ENCODE results near the gene SEC24C. TPM values are rescaled to one million over a fixed set of nuclear protein-coding genes. Genes with fewer than 3 reads are reported as not detected.
"Not testable (repeated sequence)": the region's sequence is repeated elsewhere in the genome, so short reads cannot be mapped to it uniquely, and the experiment has no call there.

The SEC24C gene
- total and polyA plus RNA-seq, 7 donors, result 28.8 to 60.5 (median 52.3) TPM

DNA sequence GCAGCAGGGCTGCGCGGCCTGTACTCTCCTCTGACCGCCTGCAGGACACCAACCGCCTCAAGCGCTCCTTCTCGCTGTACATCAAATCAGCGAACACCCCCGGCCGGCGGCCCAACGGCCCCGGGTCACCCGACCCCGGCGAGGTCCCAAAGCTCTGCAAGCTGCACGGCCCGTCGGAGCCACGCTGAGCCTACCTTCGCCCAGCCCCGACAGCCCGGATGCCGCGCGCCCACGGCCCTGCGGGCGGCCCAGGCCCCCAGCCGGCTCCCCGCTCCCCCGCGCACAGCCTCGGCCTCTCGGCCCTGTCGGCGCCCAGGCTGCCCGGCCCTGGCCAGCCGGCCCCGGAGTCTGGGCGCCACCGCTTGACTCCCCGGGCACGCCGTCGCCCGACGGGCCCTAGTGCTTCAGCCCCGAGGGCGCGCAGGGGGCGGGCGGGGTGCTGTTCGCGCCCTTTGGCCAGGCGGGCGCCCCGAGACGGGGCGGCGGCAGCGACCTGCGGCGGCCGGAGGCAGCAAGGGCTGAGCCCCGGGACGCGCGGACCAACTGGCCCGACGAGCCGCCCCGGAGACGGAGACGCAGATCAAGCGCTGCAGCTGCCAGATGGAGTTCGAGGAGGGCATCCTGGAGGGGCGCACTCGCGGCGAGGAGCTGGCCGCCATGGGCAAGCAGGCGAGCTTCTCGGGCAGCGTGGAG, 11.1 kb upstream of the SEC24C start:
- 75 to 77% (median 75%) methylated on average over 72 to 84 of the region's 84 CpGs for WGBS, 3 donors
- Histone ChIP-seq H3K4me1 (peaks cover 37% of the 10 kb centered on the region), H3K36me3 (ENCODE audit: insufficient read depth in 1 of 2, low read depth in 1 of 2) (peaks cover 9 to 43% of the 10 kb centered on the region in 2 donors), H3K9me3 (no peaks in the 10 kb centered on the region), H3K27ac (peak overlapping the region; percentile 16), H3K27me3 (ENCODE audit: insufficient read depth in 3 of 3, low read length in 2 of 3) (no peaks in the 10 kb centered on the region), H3K4me3 (no peak overlapping the region)
- intact Hi-C loops (cut with DNase I), result loop anchor here in 1 of 2 donors (5.0 kb wide), 1 partner anchor 81 kb away; no protein-coding TSS in a partner anchor
- ATAC-seq, result no peak
- TF ChIP-seq, protein P1, sequence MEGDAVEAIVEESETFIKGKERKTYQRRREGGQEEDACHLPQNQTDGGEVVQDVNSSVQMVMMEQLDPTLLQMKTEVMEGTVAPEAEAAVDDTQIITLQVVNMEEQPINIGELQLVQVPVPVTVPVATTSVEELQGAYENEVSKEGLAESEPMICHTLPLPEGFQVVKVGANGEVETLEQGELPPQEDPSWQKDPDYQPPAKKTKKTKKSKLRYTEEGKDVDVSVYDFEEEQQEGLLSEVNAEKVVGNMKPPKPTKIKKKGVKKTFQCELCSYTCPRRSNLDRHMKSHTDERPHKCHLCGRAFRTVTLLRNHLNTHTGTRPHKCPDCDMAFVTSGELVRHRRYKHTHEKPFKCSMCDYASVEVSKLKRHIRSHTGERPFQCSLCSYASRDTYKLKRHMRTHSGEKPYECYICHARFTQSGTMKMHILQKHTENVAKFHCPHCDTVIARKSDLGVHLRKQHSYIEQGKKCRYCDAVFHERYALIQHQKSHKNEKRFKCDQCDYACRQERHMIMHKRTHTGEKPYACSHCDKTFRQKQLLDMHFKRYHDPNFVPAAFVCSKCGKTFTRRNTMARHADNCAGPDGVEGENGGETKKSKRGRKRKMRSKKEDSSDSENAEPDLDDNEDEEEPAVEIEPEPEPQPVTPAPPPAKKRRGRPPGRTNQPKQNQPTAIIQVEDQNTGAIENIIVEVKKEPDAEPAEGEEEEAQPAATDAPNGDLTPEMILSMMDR (IDR thresholded peaks at IDR 0.05), result no peak
- DNase-seq, result no peak

GRCh38 chr10:73734028-73734720, 10.0 kb upstream of the SEC24C start:
- Histone ChIP-seq H3K27me3 (ENCODE audit: insufficient read depth in 3 of 3, low read length in 2 of 3) (no peaks in the 10 kb centered on the region), H3K4me3 (no peak overlapping the region), H3K36me3 (ENCODE audit: insufficient read depth in 1 of 2, low read depth in 1 of 2) (peaks cover 9 to 42% of the 10 kb centered on the region in 2 donors), H3K4me1 (peaks cover 29% of the 10 kb centered on the region), H3K27ac (peak overlapping the region; percentile 63), H3K9me3 (no peaks in the 10 kb centered on the region)
- WGBS, 3 donors, result 83 to 85% (median 85%) methylated on average over 12 to 16 of the region's 16 CpGs
- intact Hi-C loops (cut with DNase I), result loop anchor here in 1 of 2 donors (5.0 kb wide), 1 partner anchor 82 kb away; no protein-coding TSS in a partner anchor
- no peak for DNase-seq
- no peak for ATAC-seq
- TF ChIP-seq, protein P1 (IDR thresholded peaks at IDR 0.05), result no peak

DNA sequence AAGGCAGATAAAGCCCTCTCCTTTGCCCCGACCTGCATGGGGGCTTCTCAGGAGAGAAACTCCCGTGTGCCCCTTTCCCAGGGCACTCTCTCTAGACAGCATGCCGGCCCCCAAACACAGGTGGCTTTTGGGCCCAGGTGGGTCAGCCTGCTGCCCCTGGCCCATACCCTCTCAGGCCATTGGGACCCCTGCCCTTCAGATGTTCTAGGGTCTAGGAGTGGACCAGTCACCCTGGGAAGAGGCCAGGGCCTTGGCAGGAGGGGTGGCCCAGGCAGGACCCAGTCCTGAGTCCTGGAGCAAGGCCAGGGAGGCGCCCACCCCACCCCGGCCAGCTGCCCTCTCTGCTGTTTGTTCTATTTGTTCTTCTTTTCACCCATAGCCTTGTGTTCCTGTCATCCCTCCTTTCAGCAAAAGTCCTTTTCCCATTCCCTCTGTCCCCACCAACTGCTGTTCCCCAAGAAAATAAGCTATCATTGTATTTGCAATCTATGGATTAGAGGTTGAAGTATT, 9.3 kb upstream of the SEC24C start:
- peak overlapping the region; percentile 63 for H3K27ac ChIP-seq
- H3K4me3 ChIP-seq, result no peak overlapping the region
- WGBS, 3 donors, result 59 to 80% (median 76%) methylated on average over 3 to 5 of the region's 5 CpGs
- DNase-seq (no peak), ATAC-seq (no peak)
- intact Hi-C loops (cut with DNase I), result loop anchor here in 1 of 2 donors (5.0 kb wide), 1 partner anchor 83 kb away; no protein-coding TSS in a partner anchor
- H3K9me3 ChIP-seq, result no peaks in the 10 kb centered on the region
- peaks cover 24% of the 10 kb centered on the region for H3K4me1 ChIP-seq
- TF ChIP-seq, protein P1 (IDR thresholded peaks at IDR 0.05), result no peak
- H3K36me3 ChIP-seq (ENCODE audit: insufficient read depth in 1 of 2, low read depth in 1 of 2), result peaks cover 9 to 44% of the 10 kb centered on the region in 2 donors
- no peaks in the 10 kb centered on the region for H3K27me3 ChIP-seq (ENCODE audit: insufficient read depth in 3 of 3, low read length in 2 of 3)

- intact Hi-C loops (cut with DNase I); H3K9me3 ChIP-seq; DNase-seq; H3K27me3 ChIP-seq (ENCODE audit: insufficient read depth in 3 of 3, low read length in 2 of 3); H3K27ac ChIP-seq; ATAC-seq; H3K4me3 ChIP-seq; H3K36me3 ChIP-seq (ENCODE audit: insufficient read depth in 1 of 2, low read depth in 1 of 2): not testable (repeated sequence)
- WGBS, 3 donors, result 88 to 95% (median 89%) methylated on average over 17 to 18 of the region's 18 CpGs
- H3K4me1 ChIP-seq, result peaks cover 24% of the 10 kb centered on the region
Observed at GRCh38 chr10:73740501-73741254, 3.5 kb upstream of the SEC24C start.

DNA sequence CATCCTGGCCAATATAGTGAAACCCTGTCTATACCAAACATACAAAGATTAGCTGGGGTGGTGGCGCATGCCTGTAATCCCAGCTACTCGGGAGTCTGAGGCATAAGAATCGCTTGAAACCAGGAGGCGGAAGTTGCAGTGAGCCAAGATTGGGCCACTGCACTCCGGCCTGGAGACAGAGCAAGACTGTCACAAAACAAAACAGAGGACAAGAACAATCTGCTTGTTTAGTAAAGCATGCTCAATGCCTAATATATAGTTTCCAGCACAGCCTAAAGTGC, 1.8 kb upstream of the SEC24C start:
- peaks cover 0 to 16% of the 10 kb centered on the region in 2 donors for H3K36me3 ChIP-seq (ENCODE audit: insufficient read depth in 1 of 2, low read depth in 1 of 2)
- no peaks in the 10 kb centered on the region for H3K9me3 ChIP-seq
- TF ChIP-seq, protein P1 (IDR thresholded peaks at IDR 0.05), result no peak
- ATAC-seq (no peak), DNase-seq (no peak)
- intact Hi-C loops (cut with DNase I), result no loop called here
- H3K27ac ChIP-seq, result peak overlapping the region; percentile 92
- H3K27me3 ChIP-seq (ENCODE audit: insufficient read depth in 3 of 3, low read length in 2 of 3), result no peaks in the 10 kb centered on the region
- H3K4me3 ChIP-seq, result peak overlapping the region; percentile 88
- peaks cover 32% of the 10 kb centered on the region for H3K4me1 ChIP-seq
- WGBS, 3 donors, result 89 to 95% (median 94%) methylated on average over 5 of the region's 5 CpGs

All from psoas muscle (tissue), 8 donors.